C4-2B (cell line): ENCODE data around the gene OPN1SW.

ENCODE experiments used
- CTCF ChIP-seq: fragments of 450-650 bp; conservative IDR thresholded peaks from 2 replicates; pipeline ENCODE4 v1.5.1; 2017; ENCODE audit warnings: mild to moderate bottlenecking
- ZFX ChIP-seq: fragments of 450-650 bp; IDR thresholded peaks from 2 replicates; pipeline ENCODE4 v1.6.1; 2017

- no peak for TF ChIP-seq CTCF
- no peak for TF ChIP-seq ZFX
These were observed 1.8 kb upstream of the OPN1SW start for GRCh38 chr7:128777156-128778123.
